Adrenal gland (tissue), 5 donors: ENCODE measurements around the gene OLFM3.

ENCODE experiments used
- CTCF ChIP-seq, 6 experiments: fragments of 450-650 bp in 4 of 6; fragments of 200-600 bp in 2 of 6; sonication (generic) in 1 of 6; IDR thresholded peaks; 1 replicate in 5 of 6; 2 replicates in 1 of 6; pipeline versions ENCODE4 v1.5.1 to v1.8.0; 2016 to 2021; ENCODE audit warnings: antibody characterized with exemption in 6 of 6, mild to moderate bottlenecking in 2 of 6, moderate library complexity in 1 of 6
- POLR2A ChIP-seq, 2 donors: fragments of 450-650 bp; IDR thresholded peaks; one replicate each; pipeline ENCODE4 v1.6.1; 2017; ENCODE audit warnings: antibody characterized with exemption in 2 of 2, mild to moderate bottlenecking in 2 of 2, moderate library complexity in 1 of 2
- donor health status: DM: no; HTN: no; CAD: no.

GRCh38 chr1:102032534-102032933 is 35.8 kb upstream of the OLFM3 start:
- TF ChIP-seq CTCF (IDR thresholded peaks at IDR 0.05) = no peak
- TF ChIP-seq POLR2A (IDR thresholded peaks at IDR 0.05) = no peak
